G401 (cell line): ENCODE data around the gene STON1. TPM values are rescaled to one million over a fixed set of nuclear protein-coding genes. Genes with fewer than 3 reads are reported as not detected.
"Not testable (repeated sequence)": the region's sequence is repeated elsewhere in the genome, so short reads cannot be mapped to it uniquely, and the experiment has no call there.

Experiments used
- DNase-seq: peaks from one replicate; pipeline ENCODE4 v3.0.0-alpha.2; 2015; ENCODE audit warnings: low spot score
- in situ Hi-C: cut with HindIII; loops from 2 replicates; pipeline ENCODE4 v1.10.0; 2016; ENCODE audit warnings: low sequenced_read_pairs, mixed read lengths
- total RNA-seq: library from RNA; depleted of rRNA; stranded (reverse); fragments of >200 nt; shearing (Covaris generic); gene quantifications from 2 replicates; pipeline ENCODE4 v1.2.3, GENCODE V29; 2014; rRNA removed

Gene STON1
- total RNA-seq: 0.43 and 3.1 TPM in 2 replicates

GRCh38 chr2:48530033-48530811 is at the start of gene STON1:
Gene STON1 (plus strand): TSS chr2:48530154. CDS start chr2:48580634, 50,480 bp downstream.
- in situ Hi-C loops: no loop called here
- DNase-seq: peak; percentile 10

- in situ Hi-C loops: no loop called here
- DNase-seq: no peak
Measured at GRCh38 chr2:48480526-48480925, 49.4 kb upstream of the STON1 start.

GRCh38 chr2:48482313-48482712 is 47.6 kb upstream of the STON1 start:
- no peak for DNase-seq
- in situ Hi-C loops: no loop called here

- in situ Hi-C loops: no loop called here
- no peak for DNase-seq
Measured at GRCh38 chr2:48482769-48483168, 47.2 kb upstream of the STON1 start.

GRCh38 chr2:48483506-48483905 is 46.4 kb upstream of the STON1 start:
- no peak for DNase-seq

GRCh38 chr2:48483916-48484315 is 46.0 kb upstream of the STON1 start:
- DNase-seq: no peak
- in situ Hi-C loops: no loop called here

More at GRCh38 chr2:48483506-48483905, 46.4 kb upstream of the STON1 start:
- in situ Hi-C loops: no loop called here

GRCh38 chr2:48488545-48488944 is 41.4 kb upstream of the STON1 start:
- no peak for DNase-seq
- in situ Hi-C loops: no loop called here

- in situ Hi-C loops: no loop called here
- DNase-seq: no peak
Measured at GRCh38 chr2:48496849-48497248, 33.1 kb upstream of the STON1 start.

- no peak for DNase-seq
- in situ Hi-C loops: no loop called here
Measured at GRCh38 chr2:48504647-48505327, 25.2 kb upstream of the STON1 start.

GRCh38 chr2:48507111-48507510 is 22.8 kb upstream of the STON1 start:
- DNase-seq: no peak
- in situ Hi-C loops: no loop called here

GRCh38 chr2:48508461-48509124 is 21.4 kb upstream of the STON1 start:
- in situ Hi-C loops: no loop called here
- no peak for DNase-seq

- in situ Hi-C loops: no loop called here
- DNase-seq: no peak
Measured at GRCh38 chr2:48510329-48510728, 19.6 kb upstream of the STON1 start.

GRCh38 chr2:48511849-48512470 is 18.0 kb upstream of the STON1 start:
- in situ Hi-C loops: no loop called here
- DNase-seq: no peak

- DNase-seq: no peak
- in situ Hi-C loops: no loop called here
Measured at GRCh38 chr2:48512571-48512970, 17.4 kb upstream of the STON1 start.

GRCh38 chr2:48514348-48515003 is 15.5 kb upstream of the STON1 start:
- no peak for DNase-seq
- in situ Hi-C loops: no loop called here

- in situ Hi-C loops: no loop called here
- DNase-seq: no peak
Measured at GRCh38 chr2:48515513-48515985, 14.4 kb upstream of the STON1 start.

- peak; percentile 23 for DNase-seq
- in situ Hi-C loops: no loop called here
Measured at GRCh38 chr2:48519593-48519992, 10.4 kb upstream of the STON1 start.

GRCh38 chr2:48524756-48525155 is 5.2 kb upstream of the STON1 start:
- in situ Hi-C loops, DNase-seq: not testable (repeated sequence)
